GM18909 (cell line): Measurements from ENCODE around the gene IL19.

Experiments
- ATAC-seq: cut with Tn5 transposase; IDR thresholded peaks from one replicate; pipeline ENCODE4 v1.9.1; 2021; ENCODE audit warnings: mild to moderate bottlenecking; ENCODE audit not compliant: unreplicated experiment, poor library complexity

The IL19 gene

DNA sequence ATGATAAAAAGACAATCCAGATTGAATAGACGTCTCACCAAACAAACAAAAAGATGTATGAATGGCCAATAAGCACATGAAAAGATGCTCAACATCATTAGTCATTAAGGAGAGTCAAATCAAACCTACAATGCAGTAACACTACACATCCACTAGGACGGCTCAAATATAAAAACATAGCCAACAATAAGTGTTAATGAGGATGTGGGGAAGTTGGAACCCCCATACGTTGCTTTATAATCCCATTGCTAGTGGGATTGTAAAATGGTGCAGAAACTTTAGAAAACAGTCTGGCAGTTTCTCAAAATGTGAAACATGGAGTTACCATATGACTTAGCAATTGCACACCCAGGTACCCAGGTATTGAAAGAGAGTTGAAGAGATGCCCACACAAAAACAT lies 112.0 kb downstream of the IL19 start:
- ATAC-seq = no peak

- ATAC-seq = no peak
Observed at GRCh38 chr1:206883160-206883559, 112.6 kb downstream of the IL19 start.

DNA sequence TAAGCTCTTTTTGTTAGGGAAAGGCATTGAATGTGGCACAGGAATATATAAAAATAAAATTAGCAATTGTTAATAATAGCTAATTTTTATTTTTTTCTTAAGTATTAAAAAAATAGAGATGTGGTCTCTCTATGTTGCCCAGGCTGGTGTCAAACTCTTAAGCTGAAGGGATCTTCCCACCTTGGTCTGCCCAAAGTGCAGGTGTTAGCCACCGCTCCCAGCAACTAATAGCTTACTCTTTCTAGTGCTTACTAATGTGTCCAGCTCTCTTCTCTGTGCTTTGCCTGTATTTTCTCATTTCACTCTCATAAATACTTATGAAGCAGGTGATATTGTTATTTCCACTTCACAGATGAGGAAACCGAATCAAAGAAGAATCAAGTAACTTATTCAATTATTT lies 113.3 kb downstream of the IL19 start:
- ATAC-seq = no peak

DNA sequence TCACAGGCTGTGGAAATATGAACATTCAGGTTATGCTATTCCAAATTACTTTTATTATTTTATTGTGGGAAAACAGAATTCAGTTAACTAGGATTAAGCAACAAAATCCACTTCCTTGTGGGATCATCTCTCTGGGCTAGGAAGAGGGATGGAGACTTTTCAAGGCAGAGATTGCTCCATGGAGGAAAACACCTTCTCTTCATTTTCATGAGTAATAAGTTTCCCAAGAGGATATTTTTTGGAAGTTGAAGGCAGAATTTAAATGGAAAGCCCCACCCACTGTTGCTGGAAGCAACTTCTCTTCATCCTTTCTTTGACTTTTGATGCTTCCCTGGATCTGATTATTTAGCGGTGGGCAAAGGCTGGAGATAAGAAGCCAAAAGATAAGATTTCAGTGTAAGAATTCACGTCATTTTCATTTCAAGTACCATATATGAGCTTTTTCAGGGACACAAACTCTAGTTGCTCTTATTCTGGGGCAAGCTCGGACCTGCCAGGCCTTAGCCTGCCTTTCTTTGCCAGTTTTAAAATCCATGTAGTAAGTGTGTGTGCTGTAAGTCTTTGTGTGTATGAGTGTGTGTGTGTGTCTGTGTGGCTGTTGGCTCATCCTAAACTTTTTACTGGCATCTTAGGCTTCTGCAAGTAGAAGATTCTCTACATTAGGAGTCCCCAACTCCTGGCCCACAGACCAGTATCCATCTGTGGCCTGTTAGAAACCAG lies 114.9 kb downstream of the IL19 start:
- ATAC-seq = no peak

GRCh38 chr1:206886831-206887230 lies 116.3 kb downstream of the IL19 start:
- no peak for ATAC-seq

- ATAC-seq = no peak
Observed at GRCh38 chr1:206887701-206888100, 117.1 kb downstream of the IL19 start.

DNA sequence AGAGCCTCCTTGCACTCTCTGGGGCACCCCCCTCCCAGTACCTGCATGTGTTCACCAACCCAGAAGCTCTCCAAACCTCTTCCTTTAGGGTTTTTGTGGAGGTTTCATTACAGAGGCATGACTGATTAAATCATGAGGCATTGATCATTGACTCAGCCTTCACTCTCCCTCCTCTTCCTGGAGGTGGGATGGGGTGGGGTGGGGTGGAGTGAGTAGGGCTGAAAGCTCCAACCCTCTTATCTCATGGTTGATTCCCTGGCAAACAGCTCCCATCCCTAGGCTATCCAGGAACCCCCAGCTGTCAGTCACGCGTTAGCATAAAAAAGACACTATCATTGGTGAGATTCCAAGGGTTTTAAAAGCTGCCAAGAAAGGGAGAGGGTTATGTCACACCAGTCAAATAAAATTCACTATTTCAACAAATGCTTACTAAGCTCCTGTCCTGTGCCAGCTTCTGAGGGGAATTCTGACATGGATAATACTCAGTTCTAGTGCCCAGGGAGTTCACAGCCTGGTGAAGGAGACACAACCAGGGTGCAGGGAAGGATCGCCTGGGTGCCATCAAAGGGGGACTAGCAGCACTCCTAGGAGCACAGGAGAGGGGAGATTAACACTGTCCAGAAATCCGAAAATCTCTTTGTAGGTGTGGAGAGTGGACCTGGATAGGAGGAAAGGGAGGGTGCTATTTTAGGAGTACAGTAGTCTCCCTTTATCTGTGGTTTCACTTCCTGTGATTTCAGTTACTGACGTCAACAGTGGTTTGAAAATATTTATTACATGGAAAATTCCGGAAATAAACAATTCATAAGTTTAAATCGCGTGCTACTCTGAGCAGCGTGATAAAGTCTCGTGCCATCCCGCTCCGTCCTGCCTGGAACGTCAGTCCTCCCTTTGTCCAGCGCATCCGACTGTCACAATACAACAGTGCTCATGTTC lies 119.8 kb downstream of the IL19 start:
- no peak for ATAC-seq

DNA sequence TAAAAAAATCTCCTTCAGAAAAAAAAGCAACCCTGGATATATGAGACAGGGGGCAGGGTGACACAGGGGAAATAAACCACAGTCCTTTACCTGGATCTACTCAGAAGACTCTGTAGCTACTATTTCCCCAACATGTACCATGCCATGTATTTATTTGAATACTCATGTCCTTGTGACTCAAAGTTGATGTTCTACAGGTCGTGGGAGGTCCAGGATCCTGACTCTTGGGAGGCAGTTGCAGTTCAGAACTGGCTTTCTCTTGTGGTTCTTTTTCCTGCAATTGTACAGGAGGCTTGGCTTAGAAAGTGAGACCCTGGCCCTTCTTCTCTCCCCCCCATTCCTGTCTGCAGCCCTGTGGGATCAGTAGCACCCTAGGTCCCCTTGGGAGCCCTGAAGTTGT lies 120.8 kb downstream of the IL19 start:
- ATAC-seq = no peak
